HEK293T (cell line): ENCODE data around the gene EPG5.
"Not testable (repeated sequence)": the region's sequence is repeated elsewhere in the genome, so short reads cannot be mapped to it uniquely, and the experiment has no call there.

Experiments
- BHLHE40 ChIP-seq: fragments of 450-650 bp; IDR thresholded peaks from 2 replicates; pipeline ENCODE4 v1.6.1; 2016; ENCODE audit warnings: mild to moderate bottlenecking, moderate library complexity, borderline replicate concordance
- CTBP1 ChIP-seq: fragments of 450-650 bp; IDR thresholded peaks from 2 replicates; pipeline ENCODE4 v1.6.1; 2016; ENCODE audit warnings: borderline replicate concordance
- ELF4 ChIP-seq: fragments of 450-650 bp; IDR thresholded peaks from 2 replicates; pipeline ENCODE4 v1.6.1; 2017; ENCODE audit warnings: antibody characterized with exemption
- FOXA1 ChIP-seq: fragments of 450-650 bp; IDR thresholded peaks from 2 replicates; pipeline ENCODE4 v1.6.1; 2016; ENCODE audit warnings: mild to moderate bottlenecking
- FOXK2 ChIP-seq: fragments of 450-650 bp; IDR thresholded peaks from 2 replicates; pipeline ENCODE4 v1.6.1; 2016; ENCODE audit warnings: mild to moderate bottlenecking
- FOXM1 ChIP-seq: fragments of 450-650 bp; IDR thresholded peaks from 2 replicates; pipeline ENCODE4 v1.6.1; 2017; ENCODE audit warnings: mild to moderate bottlenecking, borderline replicate concordance
- HDGF ChIP-seq: fragments of 450-650 bp; IDR thresholded peaks from 2 replicates; pipeline ENCODE4 v1.6.1; 2017; ENCODE audit warnings: antibody characterized with exemption, borderline replicate concordance
- LEF1 ChIP-seq: fragments of 450-650 bp; IDR thresholded peaks from 2 replicates; pipeline ENCODE4 v1.6.1; 2017; ENCODE audit warnings: mild to moderate bottlenecking, borderline replicate concordance
- SP1 ChIP-seq: fragments of 450-650 bp; IDR thresholded peaks from 2 replicates; pipeline ENCODE4 v1.6.1; 2017
- SUZ12 ChIP-seq: fragments of 450-650 bp; IDR thresholded peaks from 2 replicates; pipeline ENCODE4 v1.6.1; 2016; ENCODE audit warnings: mild to moderate bottlenecking
- ZNF384 ChIP-seq: fragments of 450-650 bp; IDR thresholded peaks from 2 replicates; pipeline ENCODE4 v1.6.1; 2016
- TF ChIP-seq, protein P1 (sequence below): fragments of 450-650 bp; IDR thresholded peaks from 2 replicates; pipeline ENCODE4 v1.6.1; 2016

DNA sequence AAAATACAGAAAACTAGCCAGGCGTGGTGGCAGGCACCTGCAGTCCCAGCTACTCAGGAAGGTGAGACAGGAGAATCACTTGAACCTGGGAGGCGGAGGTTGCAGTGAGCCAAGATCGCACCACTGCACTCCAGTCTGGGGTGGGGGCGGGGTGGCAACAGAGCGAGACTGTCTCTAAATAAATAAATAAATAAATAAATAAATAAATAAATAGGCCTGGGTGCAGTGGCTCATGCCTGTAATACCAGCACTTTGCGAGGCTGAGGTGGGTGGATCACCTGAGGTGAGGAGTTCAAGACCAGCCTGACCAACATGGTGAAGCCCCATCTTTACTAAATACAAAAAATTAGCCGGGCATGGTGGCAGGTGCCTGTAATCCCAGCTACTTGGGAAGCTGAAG, 7.6 kb downstream of the EPG5 start:
- not testable (repeated sequence) for TF ChIP-seq FOXK2, FOXM1, BHLHE40, SP1, LEF1, ZNF384, FOXA1, HDGF, SUZ12, CTBP1, ELF4
- TF ChIP-seq, protein P1, sequence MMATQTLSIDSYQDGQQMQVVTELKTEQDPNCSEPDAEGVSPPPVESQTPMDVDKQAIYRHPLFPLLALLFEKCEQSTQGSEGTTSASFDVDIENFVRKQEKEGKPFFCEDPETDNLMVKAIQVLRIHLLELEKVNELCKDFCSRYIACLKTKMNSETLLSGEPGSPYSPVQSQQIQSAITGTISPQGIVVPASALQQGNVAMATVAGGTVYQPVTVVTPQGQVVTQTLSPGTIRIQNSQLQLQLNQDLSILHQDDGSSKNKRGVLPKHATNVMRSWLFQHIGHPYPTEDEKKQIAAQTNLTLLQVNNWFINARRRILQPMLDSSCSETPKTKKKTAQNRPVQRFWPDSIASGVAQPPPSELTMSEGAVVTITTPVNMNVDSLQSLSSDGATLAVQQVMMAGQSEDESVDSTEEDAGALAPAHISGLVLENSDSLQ = not testable (repeated sequence)
